VCaP (cell line): ENCODE results near the gene NAALADL2.

ENCODE experiments used
- H3K27ac ChIP-seq: fragments of 450-650 bp; 2 replicates; pipeline ENCODE4 v1.5.1; 2017
- CTCF ChIP-seq: fragments of 450-650 bp; conservative IDR thresholded peaks from 2 replicates; pipeline ENCODE4 v1.5.1; 2017; ENCODE audit warnings: mild to moderate bottlenecking, moderate library complexity

The NAALADL2 gene

GRCh38 chr3:175214216-175214615 lies 355.1 kb downstream of the NAALADL2 start:
- no peak overlapping the region for H3K27ac ChIP-seq
- no peak for TF ChIP-seq CTCF

GRCh38 chr3:175215833-175216232 lies 356.7 kb downstream of the NAALADL2 start:
- H3K27ac ChIP-seq = no peak overlapping the region
- TF ChIP-seq CTCF = no peak

- no peak overlapping the region for H3K27ac ChIP-seq
- no peak for TF ChIP-seq CTCF
Observed at GRCh38 chr3:175222356-175222755, 363.2 kb downstream of the NAALADL2 start.

GRCh38 chr3:175224051-175224450 lies 364.9 kb downstream of the NAALADL2 start:
- no peak for TF ChIP-seq CTCF
- peak overlapping the region; percentile 72 for H3K27ac ChIP-seq

GRCh38 chr3:175226444-175226843 lies 367.3 kb downstream of the NAALADL2 start:
- TF ChIP-seq CTCF = no peak
- H3K27ac ChIP-seq = no peak overlapping the region

- H3K27ac ChIP-seq = no peak overlapping the region
- TF ChIP-seq CTCF = no peak
Observed at GRCh38 chr3:175227126-175227525, 368.0 kb downstream of the NAALADL2 start.

- TF ChIP-seq CTCF = no peak
Observed at GRCh38 chr3:175233957-175234940, 375.1 kb downstream of the NAALADL2 start.

More at GRCh38 chr3:175233957-175234940, 375.1 kb downstream of the NAALADL2 start:
- H3K27ac ChIP-seq = no peak overlapping the region
